Measurements from ENCODE around the gene ZBTB40.

The ZBTB40 gene, protein sequence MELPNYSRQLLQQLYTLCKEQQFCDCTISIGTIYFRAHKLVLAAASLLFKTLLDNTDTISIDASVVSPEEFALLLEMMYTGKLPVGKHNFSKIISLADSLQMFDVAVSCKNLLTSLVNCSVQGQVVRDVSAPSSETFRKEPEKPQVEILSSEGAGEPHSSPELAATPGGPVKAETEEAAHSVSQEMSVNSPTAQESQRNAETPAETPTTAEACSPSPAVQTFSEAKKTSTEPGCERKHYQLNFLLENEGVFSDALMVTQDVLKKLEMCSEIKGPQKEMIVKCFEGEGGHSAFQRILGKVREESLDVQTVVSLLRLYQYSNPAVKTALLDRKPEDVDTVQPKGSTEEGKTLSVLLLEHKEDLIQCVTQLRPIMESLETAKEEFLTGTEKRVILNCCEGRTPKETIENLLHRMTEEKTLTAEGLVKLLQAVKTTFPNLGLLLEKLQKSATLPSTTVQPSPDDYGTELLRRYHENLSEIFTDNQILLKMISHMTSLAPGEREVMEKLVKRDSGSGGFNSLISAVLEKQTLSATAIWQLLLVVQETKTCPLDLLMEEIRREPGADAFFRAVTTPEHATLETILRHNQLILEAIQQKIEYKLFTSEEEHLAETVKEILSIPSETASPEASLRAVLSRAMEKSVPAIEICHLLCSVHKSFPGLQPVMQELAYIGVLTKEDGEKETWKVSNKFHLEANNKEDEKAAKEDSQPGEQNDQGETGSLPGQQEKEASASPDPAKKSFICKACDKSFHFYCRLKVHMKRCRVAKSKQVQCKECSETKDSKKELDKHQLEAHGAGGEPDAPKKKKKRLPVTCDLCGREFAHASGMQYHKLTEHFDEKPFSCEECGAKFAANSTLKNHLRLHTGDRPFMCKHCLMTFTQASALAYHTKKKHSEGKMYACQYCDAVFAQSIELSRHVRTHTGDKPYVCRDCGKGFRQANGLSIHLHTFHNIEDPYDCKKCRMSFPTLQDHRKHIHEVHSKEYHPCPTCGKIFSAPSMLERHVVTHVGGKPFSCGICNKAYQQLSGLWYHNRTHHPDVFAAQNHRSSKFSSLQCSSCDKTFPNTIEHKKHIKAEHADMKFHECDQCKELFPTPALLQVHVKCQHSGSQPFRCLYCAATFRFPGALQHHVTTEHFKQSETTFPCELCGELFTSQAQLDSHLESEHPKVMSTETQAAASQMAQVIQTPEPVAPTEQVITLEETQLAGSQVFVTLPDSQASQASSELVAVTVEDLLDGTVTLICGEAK

DNA sequence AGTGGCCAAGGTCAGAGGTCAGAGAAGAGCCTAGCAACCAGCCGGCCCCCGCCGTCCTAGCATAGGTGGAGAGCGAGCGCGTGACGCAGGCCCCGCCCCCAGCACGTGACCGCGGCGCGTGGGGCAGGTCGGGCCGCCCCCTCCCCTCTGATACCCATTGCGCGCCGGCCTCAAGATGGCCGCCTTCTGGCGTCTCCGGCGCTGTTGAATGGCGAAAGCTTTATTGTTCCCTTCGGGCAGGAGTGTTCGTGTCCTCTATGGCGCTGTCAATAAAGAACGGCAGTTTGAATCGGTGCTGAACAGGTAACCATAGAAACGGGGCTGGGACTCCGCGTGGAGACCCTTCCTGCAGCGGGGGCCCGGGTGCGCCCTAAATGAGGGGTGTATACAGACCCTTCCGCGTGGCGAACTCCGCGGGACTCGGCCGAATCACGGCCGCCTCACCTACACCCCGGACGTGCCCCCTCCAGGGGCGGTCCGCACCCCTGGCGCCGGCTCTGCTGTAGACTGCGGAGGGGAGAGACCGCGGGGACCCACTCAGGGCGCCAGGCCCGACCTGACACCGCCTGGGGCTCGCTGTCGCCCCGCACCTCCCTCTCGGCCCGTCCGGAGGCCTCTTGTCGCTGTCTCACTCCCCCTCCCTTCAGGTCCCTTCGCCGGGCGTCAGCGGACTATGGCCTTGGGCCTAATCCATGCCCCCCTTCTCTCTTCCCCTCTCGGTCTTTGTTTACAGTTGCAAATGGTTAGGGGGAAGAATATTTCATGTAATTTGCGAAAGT, at the start of gene ZBTB40:
Gene ZBTB40, plus strand, starts transcription at position 150 of the 779 bp plus-strand sequence. CDS start 38,098 bp downstream, outside the sequence.
- peak; percentile 85 to 89 for DNase-seq (ENCODE audit: low read depth in 1 of 2, low spot score in 1 of 2)

DNA sequence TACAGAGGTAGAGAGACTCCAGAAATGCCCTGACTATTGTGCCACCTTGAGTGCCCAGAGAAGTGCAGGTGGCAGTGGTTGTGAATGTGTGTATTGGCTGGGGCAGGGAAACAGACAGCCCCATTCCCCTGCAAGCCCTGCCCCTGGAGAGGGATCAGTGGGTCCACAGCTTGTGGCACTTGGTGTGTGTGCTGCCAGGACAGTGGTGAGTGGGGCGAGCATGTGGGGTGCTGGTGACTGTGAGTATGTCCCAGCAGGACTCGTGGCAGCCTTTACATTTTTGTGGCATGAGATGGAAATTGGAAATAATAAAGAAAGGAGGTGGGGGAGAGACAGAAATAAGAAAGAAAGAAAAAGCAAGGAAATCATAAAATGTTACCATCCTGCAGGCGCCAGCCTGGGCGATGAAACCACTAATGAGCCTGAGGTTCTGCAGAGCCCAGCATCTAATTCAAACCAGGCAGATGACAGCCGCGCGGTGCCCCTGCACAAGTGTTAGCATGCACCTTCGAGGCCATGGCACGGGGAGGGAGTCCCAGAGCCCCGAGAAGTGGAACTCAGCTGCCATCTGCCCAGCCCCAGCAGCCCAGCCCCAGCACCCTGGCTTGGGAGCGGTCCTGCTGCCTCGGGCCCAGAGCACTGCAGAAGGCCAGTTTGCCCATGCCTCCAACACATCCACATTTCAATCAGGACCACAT, 49.1 kb upstream of the ZBTB40 start:
- no peak for DNase-seq (ENCODE audit: low read depth in 1 of 2, low spot score in 1 of 2)

DNA sequence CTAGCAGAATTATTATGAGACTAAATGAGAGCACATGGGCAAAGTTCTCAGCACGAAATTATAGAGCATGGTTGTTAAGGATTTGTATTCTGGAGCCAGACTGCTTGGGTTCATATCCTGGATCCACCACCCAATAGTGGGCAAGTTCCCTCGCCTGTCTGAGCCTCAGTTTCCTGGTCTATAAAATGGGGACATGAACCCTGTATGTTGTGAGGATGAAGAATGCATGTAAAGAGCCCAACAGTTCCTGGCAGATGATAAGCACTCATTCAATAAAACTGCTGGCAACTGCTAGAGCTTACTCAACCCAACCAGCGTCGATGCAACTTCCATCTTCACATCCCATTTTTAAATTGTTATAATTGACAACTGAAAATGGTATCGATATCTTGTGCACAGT, 47.2 kb upstream of the ZBTB40 start:
- DNase-seq (ENCODE audit: low read depth in 1 of 2, low spot score in 1 of 2): no peak

DNA sequence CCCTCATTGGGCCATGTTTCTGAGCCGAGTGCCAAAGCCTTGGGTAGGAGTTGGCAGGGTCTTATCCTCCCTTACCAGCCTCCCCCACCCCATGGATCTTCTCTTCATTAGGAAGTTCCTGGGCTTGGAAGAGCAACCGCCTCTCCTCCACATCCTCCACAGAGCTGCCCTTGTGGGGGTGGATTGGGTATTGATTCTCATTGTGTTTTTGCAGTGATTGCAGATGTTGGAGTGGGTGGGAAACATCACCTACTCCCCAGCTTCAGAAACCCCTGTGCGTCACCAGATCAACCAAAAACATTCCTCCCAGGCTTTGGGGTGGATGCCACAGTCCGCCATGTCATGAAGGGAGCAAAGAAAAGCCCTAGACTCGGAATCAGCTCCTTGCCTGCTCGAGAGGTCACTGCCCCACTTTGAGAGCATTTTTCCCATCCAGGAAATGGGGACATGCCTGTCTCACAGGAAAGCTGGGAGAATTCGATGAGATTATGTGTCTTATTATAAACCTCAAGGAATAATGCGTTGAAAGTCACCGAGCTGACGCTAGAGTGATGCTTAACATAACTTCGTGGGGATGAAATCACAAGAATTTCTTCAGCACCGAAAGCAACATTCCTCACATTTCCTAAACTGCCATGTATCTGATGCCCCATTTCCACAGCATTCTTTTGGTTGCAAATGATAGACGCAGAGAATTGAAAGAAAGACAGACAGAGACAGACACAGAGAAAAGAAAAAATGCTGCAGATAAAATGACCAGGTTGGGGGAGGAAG, 44.7 kb upstream of the ZBTB40 start:
- no peak for DNase-seq (ENCODE audit: low read depth in 1 of 2, low spot score in 1 of 2)

DNA sequence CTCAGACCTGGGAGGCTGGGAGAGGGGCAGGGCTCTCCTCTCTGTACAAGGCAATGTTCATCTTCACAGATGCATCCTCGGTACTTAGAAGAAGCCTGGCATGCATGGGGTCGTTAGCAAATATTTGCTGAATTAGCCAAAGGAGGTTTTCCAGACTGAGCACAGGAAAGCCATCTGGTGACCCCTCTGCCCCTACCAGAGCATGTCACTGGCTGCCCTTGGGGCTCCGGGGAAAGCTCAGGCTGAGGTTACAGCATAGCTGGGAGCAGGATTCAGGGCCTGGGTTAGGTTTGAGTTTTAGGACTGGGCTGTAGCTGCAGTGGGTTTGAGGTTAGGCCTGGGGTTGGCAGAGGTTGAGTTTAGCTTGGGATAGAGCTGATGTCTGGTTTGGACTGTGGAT, 43.4 kb upstream of the ZBTB40 start:
- no peak for DNase-seq (ENCODE audit: low read depth in 1 of 2, low spot score in 1 of 2)

DNA sequence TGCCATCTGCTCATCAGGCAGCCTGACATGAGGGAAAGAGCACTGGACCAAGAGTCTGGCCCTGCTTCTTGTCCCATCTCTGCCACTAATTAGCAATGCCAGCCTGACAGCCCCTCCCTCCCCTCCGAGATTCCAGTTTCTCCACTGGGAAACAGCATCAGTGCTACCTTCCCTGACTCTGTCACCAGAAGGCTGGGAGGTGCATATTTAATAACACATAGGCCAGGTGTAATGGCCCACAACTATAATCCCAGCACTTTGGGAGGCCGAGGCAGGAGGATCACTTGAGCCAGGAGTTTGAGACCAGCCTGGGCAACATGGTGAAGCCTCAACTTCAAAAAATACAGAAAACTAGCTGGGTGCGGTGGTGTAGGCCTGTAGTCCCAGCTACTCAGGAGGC, 41.2 kb upstream of the ZBTB40 start:
- no peak for DNase-seq (ENCODE audit: low read depth in 1 of 2, low spot score in 1 of 2)

DNA sequence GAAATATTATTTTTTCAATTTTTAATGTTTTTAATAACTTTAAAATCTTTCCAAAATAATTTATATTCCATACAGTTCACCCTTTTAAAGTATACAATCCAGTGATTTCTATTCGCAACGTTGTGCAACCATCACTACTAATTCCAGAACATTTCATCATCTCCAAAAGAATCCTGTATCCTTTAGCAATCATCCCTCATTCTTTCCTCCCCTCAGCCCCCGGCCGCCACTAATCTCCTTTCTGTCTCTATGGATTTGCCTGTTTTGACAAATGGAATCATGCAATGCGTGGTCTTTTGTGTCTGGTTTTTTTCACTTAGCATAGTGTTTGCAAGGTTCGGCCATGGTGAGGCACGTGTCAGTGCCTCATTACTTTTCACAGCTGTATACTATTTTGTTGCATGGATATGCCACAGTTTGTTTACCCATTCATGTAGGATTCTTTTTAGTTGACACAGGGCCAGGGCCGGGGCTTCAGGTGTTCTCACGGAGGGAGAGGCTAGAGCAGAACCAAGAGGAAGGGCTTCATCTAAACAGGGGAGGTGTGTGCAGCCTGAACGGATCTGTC, 40.6 kb upstream of the ZBTB40 start:
- no peak for DNase-seq (ENCODE audit: low read depth in 1 of 2, low spot score in 1 of 2)

DNA sequence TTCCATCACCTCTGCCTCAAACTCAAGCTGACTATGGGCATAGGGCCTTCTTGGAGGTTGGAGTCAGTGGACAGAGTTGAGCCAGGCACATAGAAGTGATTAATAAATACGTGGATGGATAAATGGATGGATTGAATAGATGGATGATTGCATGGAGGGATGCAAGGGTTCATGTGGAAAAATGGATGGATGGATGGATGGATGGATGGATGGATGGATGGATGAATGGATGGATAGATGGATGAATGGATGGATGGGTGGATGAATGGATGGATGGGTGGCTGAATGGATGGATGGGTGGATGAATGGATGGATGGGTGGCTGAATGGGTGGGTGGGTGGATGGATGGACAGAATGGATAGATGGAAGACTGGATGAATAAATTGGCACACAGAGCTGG, 40.1 kb upstream of the ZBTB40 start:
- no peak for DNase-seq (ENCODE audit: low read depth in 1 of 2, low spot score in 1 of 2)

DNA sequence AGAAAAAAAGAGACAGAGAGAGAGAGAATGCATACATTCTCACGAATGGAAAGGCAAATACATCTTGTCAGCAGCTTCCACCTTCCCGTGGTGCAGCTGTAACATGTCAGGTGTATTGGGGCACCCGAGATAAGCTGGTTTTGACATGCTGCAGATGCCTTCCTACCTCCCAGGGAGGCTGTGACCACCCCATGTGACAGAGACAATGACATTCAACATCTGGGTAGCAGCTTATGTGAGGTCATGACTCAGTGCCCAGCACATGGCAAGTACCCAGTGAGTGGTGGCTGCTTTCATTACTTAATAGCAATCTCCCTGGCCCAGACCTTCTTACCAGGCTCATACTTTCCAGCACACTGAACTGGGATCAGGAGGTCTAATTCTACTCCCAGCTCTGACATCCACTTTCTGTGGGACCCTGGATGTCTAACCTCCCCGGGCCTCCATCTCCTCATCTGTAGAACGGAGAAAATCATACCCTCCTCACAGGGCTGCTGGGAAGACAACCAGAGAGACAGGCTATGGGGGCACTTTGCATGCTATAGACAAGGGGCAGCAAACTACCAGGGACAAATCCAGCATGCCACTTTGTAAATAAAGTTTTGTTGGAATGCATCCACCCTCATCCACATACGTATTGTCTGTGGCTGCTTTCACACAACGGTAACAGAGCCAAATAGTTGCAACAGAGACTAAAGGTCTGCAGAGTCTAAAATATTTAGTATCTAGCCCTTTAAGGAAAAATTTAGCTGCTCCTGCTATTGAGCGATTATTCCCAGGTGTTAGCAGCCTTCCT, 38.5 kb upstream of the ZBTB40 start:
- no peak for DNase-seq (ENCODE audit: low read depth in 1 of 2, low spot score in 1 of 2)

DNA sequence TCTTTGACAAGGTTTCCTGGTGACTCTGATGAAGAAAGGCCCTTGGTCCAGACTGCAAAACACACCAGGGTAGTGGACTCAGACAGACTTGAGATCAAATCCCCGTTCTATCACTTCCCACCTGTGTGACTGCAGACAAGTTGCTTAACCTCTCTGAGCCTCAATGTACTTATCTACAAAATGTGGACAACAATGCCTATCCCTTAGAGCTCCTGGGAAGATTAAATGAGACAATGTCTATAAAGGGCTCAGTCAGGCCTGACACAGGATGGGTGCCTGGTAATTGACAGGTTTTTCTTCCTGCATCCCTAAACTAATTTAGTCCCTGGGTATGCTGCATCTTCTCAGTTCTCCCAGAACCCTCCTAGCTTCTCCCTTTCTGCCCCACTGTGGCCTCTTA, 37.9 kb upstream of the ZBTB40 start:
- no peak for DNase-seq (ENCODE audit: low read depth in 1 of 2, low spot score in 1 of 2)

DNA sequence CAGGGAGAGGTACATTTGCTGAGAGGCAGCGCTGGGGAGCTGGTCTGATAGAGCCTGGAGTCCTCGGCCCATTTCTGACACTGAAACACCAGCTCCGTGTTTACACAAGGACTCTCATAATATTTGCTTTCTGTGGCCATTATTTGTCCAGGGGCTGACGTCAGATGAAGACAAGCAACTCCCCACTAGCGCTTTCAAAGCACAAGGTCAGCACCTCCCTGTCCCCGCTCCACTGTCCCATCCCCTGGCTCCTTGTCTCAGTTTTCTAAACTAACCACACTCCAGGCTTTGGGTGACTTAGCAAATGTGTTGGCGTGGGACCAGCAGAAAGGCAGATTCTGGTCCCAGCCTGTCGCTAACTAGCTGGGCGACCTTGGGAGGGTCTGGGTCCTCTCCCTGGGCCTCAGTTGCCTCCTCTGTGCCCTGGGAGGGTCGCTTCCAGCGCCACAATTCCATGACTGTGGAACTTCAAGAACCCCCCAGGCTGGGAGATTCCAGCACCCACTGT, 37.4 kb upstream of the ZBTB40 start:
- DNase-seq (ENCODE audit: low read depth in 1 of 2, low spot score in 1 of 2): no peak

DNA sequence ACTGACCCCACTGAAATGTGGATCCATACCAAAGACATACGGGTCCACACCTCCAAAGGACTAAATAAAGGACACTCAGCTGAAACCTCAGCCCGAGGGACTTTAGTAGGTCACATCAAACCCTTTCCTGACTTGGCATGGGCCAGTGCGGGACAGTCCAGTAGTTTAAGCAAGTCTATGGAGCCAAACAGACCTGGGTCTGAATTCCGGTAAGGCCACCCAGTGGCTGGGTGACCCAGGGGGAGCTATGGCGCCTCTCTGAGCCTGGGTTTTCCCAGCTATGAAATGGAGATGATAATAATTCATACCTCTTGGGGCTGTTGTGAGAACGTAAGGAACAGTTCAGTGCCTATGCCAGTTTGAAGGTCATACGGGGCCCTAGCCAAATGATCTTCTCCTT, 36.2 kb upstream of the ZBTB40 start:
- DNase-seq (ENCODE audit: low read depth in 1 of 2, low spot score in 1 of 2): no peak

DNA sequence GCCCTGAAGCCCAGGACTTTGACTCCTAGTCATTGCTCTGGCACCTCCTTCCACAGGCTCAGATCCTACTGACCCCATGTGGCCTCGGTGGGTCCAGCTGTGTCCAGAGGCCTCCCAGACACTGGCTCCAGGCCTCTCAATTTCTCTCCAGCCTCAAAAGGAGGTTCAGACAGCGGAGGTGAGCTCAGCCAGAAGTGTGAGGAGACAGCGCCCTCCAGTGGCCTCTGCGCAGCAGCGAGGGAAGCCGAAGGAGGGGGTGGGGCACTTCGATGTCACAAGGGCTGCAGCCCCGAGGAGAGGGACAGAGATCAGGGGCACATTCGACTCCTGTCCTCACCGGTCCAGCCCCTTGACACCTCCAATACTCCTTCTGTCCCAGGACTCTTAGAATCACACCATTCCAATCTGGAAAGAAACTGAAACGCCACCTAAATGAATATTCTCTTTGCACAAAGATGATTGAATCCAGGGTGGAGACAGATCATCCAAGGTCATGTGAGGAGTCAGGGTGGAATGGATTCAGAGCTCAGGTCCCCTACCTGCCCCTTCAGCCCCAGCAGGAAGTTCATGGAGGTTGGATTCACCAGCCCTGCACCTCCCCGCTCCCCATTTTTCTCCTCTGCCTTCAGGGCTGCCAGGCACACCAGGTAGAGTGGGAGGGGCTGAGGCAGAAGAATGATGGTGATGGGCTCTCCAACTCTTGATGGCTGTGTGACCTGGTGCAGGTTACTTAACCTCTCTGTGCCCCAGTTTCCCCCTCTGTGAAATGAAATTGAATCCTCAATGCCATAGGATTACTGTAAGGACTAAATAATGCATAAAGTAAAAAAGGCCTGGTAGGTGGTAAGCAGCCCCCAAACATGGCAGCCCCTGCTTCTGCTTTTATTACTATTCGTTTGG, 34.8 kb upstream of the ZBTB40 start:
- peak; percentile 46 to 53 for DNase-seq (ENCODE audit: low read depth in 1 of 2, low spot score in 1 of 2)

DNA sequence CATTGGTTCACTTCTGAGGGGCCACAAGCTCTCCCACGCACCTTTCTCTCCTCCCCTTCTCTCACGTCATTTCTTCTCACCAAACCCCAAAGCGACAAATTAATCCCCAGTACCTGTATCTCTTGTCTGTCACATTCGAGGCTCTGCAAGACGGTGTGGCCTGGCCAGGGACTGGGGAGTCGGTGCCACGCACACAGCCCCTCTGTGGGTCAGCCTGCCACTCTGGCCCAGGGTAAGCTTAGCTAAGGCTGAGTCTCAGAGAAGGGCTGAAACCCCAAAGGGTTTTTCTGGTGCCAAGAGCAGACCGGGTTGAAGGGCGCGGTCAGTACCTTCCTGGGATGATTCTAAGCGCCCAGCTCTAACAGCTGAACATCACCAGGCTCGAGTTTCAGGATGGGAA, 34.2 kb upstream of the ZBTB40 start:
- DNase-seq (ENCODE audit: low read depth in 1 of 2, low spot score in 1 of 2): no peak

DNA sequence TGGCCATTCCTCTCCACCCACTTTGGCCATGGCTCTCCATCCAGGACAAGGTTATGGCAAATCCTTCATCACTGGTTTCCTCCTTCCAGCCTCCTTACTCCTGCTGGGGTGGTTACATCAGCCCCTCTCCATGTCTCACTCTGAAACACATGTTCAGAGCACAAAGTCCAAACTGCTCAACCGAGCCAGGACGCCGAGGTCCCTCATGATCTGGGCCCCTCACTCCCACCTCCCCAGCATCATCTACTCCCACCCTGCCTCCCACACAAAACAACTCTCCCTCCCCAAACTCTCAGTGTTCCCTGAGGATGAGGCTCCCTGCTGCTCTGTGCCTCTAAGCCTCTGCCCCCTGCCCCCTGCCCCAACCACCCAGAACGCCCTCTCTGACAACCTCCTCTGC, 33.3 kb upstream of the ZBTB40 start:
- DNase-seq (ENCODE audit: low read depth in 1 of 2, low spot score in 1 of 2): no peak

DNA sequence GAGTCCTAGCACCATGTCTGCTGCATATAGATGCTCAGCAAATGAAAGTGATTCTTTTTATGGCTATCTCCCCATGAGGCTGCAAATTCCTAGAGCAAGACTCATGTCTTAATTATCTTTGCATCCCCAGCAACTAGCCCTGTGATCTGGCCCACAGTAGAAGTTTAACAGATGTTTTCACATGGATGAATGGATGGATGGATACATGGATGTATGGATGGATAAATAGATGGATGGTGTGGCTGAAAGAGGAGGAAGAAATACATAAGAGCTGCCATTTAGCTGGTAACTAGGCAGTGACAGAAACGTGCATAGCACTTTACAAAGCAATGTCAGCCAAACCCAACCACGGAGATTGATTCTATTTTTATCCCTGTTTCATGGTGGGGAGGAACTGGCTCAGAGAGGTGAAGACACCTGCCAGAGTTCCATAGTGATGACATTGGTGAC, 32.7 kb upstream of the ZBTB40 start:
- no peak for DNase-seq (ENCODE audit: low read depth in 1 of 2, low spot score in 1 of 2)
